GM18499 (cell line): Measurements from ENCODE around the gene SPON2.
"Not testable (repeated sequence)": the region's sequence is repeated elsewhere in the genome, so short reads cannot be mapped to it uniquely, and the experiment has no call there.

ENCODE experiments used
- ATAC-seq: cut with Tn5 transposase; IDR thresholded peaks from one replicate; pipeline ENCODE4 v1.9.1; 2021; ENCODE audit warnings: moderate number of reproducible peaks; ENCODE audit not compliant: insufficient read depth, unreplicated experiment

SPON2 gene

DNA sequence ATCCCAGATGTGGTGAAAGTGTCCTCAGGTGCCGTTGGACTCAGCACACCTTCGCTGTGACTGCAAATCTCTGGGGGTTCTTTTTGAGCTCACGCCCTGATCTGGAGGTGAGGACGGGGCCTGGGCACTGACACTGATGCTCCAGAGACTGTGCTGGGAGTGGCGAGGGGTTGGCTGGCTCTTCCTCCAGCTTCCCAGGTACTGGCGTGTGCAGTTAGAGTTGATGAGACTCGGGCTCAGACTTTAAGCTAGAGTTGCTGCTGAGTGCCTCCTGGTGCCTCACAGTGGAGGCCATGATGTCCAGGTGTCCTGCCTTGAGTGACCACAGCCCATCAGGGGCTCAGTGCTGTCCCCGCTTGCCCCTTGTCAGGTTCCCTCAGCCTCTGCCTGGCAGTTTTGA, 16.3 kb downstream of the SPON2 start:
- ATAC-seq, result no peak

DNA sequence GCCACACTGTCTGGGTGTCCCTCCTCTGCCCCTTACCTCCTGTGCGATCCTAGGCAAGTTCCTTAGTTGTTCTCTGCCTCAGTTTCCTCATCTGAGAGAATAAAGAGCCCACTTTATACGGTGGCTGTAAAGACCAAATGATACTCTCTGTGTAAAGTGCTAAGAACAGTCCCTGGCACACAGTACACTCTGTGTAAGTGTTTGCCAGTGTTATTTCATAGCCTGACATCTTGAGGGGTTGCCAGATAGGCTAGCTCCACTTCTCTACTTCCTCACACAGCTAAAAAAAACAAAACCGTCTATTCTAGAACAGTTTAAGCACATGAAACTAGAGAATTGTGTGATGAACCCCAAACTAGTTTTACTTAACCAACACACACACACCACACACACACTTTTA, 17.1 kb downstream of the SPON2 start:
- no peak for ATAC-seq

DNA sequence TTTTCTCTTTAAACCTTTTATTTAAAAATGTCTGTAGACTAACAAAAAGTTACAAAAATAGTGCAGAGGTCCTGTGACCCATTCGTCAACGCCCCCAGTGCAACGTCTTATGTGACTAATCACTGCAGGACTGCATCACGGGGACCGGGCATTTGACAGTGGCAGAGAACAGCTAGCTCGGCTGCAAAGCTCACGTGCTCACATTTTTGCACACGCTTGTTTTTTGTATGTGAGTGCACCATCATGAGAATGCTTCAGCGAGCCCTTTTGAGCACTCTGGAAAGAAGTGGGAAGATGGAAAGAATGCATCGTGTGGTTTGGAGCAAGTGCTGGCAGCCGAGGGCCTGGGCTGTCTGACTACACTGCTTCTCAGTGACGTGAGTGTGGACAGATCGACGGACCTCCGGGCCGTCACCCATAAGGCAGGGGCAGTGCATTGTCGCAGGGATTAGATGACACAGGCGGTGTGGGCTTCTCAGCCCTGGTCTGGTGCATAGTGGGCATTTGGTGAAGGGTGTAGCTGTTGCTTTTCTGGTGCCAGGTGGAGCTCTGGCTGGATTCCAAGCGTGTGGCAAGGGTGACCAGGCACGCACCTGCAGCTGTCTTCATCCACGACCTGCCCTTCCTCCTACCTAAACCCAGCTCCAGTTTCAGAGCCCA, 17.7 kb downstream of the SPON2 start:
- no peak for ATAC-seq

DNA sequence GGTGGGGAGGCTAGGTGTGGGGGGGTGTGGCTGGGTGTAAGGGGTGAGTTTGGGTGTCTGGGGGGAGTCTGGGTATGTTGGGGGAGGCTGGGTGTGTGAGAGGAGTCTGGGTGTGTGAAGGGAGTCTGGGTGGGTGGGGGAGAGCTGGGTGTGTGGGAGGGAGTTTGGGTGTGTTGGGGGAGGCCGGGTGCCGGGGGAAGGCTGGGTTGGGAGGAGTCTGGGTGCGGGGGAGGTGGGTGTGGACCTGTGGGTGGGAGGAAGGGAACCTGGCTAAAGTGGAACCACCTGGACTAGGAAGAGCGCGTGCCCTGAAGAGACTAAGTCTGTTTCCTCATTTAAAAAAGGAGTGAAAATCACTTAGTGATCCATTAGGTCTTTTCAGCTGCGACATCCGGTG, 18.3 kb downstream of the SPON2 start:
- ATAC-seq, result no peak

DNA sequence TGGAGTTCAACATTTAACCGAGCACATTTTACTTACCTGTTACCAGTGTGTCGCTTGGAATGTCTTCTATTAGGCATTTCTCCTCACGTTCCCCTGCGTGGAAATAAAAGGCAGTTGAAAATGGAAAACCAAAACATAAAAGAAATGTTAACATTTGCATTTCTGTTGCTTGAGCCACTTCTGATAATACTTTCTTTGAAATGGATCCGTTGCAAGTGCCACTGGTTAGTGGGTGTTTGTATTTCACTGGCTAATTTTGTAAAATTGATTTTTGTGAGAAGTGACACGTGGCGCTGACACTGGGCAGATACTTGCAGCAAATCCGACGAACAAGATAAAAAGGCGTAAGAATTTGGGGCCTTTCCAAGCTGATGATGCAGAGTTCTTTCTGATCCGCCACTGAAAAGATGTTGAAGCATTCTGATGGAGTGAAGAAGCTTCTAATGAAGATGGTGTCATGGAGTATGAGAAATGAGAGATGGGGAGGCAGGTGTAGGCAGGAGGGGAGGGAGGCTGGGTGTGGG, 18.8 kb downstream of the SPON2 start:
- ATAC-seq, result no peak

DNA sequence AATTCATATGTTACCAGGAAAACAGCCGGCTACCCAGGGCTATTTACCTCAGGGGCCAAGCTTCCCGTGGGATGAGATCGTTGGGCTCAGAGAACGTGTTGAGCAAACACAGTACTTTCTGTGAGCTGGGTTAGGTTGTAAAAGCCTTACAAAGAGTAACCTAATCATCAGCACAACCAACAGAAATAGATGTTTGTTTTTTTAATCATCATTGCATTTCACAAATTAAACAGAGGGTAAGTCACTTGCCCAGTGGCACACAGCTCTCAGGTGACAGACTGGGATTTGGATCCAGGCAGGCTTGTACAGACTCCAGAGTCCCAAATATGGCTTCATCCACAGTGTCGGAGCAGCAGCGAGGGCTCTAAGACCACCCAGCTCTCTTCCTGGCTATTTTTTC, 20.1 kb downstream of the SPON2 start:
- no peak for ATAC-seq

DNA sequence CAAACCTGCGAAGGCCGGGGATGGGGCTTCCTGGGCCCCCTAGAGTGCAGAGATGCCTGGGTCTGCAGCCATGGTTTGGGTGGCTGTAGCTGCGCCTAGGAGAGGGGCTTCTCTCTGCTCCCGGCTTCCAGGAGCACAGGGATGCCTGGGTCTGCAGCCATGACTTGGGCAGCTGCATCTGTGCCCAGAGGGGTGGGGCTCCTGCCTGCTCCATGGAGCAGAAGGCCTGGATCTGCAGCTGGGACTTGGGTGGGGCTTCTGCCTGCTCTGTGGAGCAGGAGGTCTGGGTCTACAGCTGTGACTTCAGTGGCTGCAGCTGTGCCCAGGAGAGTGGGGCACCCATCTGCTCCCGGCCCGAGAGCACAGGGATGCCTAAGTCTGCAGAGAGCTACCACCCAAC, 20.8 kb downstream of the SPON2 start:
- no peak for ATAC-seq

DNA sequence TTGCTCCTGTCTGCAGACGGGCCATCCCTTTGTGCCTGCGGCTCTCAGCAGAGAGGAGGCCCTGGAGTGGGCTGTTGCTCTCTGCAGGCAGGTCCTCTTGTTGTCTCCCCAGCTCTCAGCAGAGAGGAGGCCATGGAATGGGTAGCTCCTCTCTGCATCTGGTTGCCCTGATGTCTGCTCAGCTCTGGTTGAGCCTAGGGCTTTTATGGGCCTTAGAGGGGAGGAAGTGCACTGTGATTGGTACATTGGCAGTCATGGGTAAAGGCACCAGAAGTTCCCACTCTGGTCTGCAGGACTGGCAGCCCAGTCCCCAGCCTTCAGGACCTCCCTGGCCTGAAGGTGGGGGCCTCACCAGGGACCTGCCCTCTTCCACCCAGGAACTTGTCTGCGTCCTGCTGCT, 21.5 kb downstream of the SPON2 start:
- no peak for ATAC-seq

DNA sequence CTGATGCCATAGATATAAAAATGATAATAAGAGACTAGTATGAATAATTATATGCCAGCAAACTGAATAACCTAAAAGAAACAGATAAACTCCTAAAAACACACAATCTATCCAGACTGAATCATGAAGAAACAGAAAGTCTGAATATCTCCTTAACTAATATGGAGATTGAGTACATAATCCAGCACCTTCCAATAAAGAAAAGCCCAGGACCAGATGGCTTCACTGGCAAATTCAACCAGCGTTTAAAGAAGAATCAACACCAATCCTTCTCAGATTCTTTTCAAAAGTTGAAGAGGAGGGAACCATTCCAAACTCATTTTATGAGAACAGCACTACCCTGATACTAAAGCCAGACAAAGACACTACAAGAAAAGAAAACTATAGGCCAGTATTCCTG, 32.5 kb downstream of the SPON2 start:
- no peak for ATAC-seq

DNA sequence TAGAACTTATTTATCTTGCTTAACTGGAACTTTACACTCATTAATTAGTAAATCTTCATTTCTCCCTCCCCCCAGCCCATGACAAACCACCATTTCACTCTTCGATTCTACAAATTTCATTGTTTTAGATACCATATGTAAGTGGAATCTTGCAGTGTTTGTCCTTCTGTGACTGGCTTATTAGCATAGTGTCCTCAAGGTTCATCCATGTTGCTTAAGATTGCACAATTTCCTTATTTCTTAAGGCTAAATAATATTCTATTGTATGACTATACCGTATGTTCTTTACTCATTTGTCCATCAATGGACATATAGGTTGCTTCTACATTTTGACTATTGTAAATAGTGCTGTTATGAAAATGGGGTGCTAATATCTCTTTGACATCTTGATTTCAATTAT, 34.5 kb downstream of the SPON2 start:
- no peak for ATAC-seq

DNA sequence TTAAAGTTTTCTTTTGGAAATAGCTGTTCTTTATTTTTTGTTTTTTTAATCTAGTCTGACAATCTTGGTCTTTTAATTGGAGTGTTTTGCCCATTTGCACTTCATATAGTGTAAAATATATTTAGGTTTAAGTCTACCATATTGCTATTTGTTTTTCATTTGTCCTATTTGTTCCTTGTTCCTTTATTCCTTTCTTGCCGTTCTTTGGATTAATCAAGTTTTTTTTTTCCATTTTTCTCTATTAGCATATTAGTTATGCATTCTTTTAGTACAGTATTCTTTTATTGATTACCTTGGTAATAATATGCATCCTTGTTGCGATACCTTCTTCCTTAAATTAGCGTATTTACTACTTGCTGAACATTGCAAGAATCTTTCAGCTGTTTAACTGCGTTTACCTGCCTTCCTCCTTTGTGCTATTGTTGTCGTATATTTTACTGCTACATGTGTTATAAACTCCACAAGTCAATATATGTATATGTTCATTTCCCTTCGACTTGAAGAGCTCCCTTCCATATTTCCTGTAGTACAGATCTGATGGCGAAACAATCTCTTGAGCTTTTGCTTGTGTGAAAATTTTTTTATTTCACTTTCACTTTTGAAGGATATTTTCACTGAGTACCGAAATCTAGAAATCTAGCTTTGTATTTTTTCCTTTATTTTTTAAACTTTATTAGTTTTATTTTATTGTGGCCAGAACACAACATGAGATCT, 35.2 kb downstream of the SPON2 start:
- ATAC-seq, result no peak

DNA sequence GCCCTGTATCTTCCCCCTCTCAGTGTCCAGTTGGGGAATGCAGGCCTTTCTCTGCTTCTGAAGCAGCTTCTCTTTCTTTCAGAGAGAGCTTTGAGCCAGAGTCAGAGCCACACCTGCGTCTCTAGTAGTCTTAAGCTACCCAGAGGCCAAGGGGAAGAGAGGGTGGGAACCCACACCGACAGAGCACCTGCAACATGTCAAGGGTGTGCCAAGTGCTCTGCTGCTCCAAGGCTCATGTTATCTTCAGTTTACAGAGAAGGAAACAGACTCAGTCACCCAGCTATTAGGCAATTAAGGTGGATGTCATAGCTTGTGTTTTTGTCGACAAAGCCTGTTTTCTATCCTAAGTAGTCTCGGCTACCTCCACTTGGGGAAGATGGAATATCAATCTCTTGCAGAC, 36.3 kb downstream of the SPON2 start:
- no peak for ATAC-seq

DNA sequence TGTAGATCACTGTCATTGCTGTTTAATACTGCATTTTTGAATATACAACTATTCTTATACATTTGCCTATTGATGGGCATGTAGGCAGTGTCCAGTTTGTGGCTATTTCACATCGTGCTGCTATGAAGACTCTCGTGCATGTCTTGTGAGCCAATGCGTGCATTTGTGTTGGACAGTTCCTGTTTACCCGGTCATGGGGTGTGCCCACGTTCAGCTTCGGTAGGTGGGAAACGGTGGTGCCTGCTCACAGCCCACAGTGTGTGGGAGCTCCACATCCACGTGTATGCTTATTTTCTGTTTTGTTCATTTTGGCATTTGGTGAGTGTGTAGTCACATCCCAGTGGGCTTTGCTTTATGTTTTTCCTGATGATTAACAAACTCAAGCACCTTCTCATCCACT, 39.4 kb downstream of the SPON2 start:
- no peak for ATAC-seq

DNA sequence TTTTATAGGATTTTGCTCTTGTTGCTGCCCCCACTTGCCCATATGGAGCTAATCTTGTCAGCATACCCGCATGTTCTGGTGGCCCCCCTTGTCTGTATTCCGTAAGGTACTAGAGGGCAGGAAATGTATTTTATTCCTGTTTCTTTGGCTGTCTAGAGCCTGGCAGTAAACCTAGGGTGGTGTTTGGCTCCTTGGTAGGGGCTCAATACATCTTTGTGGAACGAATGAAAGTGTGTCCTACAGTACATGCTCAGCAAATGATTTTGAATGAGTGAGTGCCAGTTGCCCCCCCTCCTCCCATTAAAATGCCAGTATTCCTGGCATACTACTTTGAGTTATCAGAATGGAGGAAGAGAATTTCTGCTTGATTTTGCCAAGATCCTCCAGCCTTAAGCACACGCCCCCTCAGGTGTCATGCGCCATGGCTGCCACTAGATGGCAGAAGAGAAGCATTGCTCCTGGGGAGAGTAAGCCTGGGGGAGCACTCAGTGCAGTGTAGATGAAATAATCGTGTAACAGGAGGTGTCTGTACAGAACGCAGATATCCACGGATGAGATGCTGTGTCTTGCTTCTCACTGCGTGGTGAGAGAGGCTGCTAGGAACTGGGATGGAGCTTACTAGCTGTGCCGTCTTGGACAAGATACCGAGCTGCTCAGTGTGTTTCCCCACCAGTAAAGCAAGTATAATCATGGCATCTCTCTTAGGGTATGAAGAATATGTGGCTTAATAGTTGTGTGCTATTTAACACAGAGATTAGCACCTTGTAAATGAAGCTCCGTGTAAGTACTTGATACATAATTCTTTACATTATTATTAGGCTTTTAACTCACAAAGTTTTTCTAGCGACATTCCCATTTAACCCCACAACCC, 41.8 kb downstream of the SPON2 start:
- ATAC-seq, result no peak

DNA sequence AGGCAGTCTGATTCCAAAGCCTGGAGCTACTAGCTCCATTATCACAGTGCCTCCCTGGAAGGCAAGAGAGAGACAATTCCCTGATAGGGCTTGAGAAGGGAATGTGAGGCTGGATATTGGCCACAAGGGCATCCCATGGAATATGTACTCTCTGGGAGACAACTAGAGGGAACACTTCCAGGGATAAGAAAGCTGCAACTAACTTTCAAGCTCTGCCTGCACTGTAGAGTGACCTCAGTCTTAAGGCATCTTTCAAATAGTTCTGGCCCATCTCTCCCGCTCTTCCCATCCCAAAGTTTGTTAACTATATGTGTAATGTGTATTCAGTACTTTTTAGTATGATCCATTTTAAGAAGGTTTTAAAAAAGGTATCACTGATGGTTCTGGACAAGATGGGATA, 45.9 kb downstream of the SPON2 start:
- no peak for ATAC-seq

DNA sequence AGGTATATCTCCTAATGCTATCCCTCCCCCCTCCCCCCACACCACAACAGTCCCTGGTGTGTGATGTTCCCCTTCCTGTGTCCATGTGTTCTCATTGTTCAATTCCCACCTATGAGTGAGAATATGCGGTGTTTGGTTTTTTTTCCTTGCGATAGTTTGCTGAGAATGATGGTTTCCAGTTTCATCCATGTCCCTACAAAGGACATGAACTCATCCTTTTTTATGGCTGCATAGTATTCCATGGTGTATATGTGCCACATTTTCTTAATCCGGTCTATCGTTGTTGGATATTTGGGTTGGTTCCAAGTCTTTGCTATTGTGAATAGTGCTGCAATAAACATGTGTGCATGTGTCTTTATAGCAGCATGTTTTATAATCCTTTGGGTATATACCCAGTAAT, 46.9 kb downstream of the SPON2 start:
- ATAC-seq, result not testable (repeated sequence)

DNA sequence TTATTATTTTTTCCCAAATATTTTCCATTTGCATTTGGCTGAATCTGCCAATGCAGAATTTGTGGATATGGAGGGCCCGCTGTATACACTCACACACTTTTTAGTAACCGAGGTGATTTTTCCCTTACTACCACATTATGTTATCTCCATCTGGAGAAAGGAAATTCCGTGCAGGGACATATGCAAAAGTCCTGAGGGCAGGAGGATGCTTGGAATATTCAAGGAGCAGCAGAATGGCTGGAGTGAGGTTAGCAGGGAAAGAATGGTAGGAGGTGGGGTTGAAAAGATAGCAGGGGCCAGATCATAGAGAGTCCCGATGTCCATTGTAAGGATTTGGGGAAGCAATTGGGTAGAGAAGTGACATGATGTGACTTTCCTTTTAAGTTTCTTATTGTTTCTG, 47.6 kb downstream of the SPON2 start:
- no peak for ATAC-seq

DNA sequence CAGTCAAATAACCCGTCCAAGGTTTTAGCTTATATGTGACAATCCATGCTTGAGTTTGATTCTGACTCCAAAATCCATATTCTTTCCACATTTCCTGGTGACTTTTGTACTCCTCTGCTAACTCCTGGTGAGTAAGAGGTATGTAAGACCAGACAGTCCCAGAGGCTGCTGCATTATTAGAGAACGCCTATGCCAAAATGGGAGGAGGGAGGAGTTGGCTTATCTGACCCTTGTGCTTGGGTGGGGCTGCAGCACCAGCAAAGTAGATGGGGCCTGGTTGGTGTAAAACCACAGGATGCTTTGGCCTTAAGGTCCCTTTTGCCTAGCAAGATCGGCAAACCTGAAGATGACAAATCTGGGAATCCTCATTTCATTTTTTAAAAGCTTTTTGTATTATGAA, 49.9 kb downstream of the SPON2 start:
- no peak for ATAC-seq
